Inferior parietal cortex (tissue), 1 donor: Measurements from ENCODE around the gene FKBP14.

Source experiments
- DNase-seq: peaks from one replicate; pipeline ENCODE4 v3.0.0-alpha.2; 2016; ENCODE audit errors: extremely low spot score

The FKBP14 gene

GRCh38 chr7:30032310-30033125, 6.0 kb upstream of the FKBP14 start:
- DNase-seq, result no peak

- no peak for DNase-seq
Measured at GRCh38 chr7:30029696-30030095, 3.2 kb upstream of the FKBP14 start.

GRCh38 chr7:30028749-30029635, 2.5 kb upstream of the FKBP14 start:
- peak; percentile 51 for DNase-seq

- DNase-seq, result peak; percentile 93
Measured at GRCh38 chr7:30028216-30028748, 1.8 kb upstream of the FKBP14 start, which contains the start of gene PLEKHA8. PLEKHA8 (plus strand) TSS chr7:30028412; CDS start chr7:30028763, 351 bp downstream.

GRCh38 chr7:30027740-30028215, 1.3 kb upstream of the FKBP14 start:
- no peak for DNase-seq

GRCh38 chr7:30027065-30027456, 559 bp upstream of the FKBP14 start:
- DNase-seq, result peak; percentile 73

- no peak for DNase-seq
Measured at GRCh38 chr7:30023524-30023923, 3.0 kb downstream of the FKBP14 start.

GRCh38 chr7:30022991-30023390, 3.5 kb downstream of the FKBP14 start:
- DNase-seq, result no peak

- no peak for DNase-seq
Measured at GRCh38 chr7:30020535-30020934, 6.0 kb downstream of the FKBP14 start.

GRCh38 chr7:30019960-30020359, 6.5 kb downstream of the FKBP14 start:
- DNase-seq, result no peak

GRCh38 chr7:30019387-30019786, 7.1 kb downstream of the FKBP14 start:
- DNase-seq, result no peak

GRCh38 chr7:30018451-30018850, 8.1 kb downstream of the FKBP14 start:
- no peak for DNase-seq

- DNase-seq, result no peak
Measured at GRCh38 chr7:30012757-30013156, 13.7 kb downstream of the FKBP14 start.

GRCh38 chr7:30010021-30010420, 16.5 kb downstream of the FKBP14 start:
- no peak for DNase-seq

GRCh38 chr7:30005464-30005863, 21.0 kb downstream of the FKBP14 start:
- DNase-seq, result no peak

- DNase-seq, result no peak
Measured at GRCh38 chr7:30003098-30003497, 23.4 kb downstream of the FKBP14 start.

GRCh38 chr7:30001998-30002397, 24.5 kb downstream of the FKBP14 start:
- no peak for DNase-seq

- DNase-seq, result no peak
Measured at GRCh38 chr7:29998489-29998888, 28.0 kb downstream of the FKBP14 start.

- DNase-seq, result no peak
Measured at GRCh38 chr7:29996321-29996720, 30.2 kb downstream of the FKBP14 start.

GRCh38 chr7:29995652-29996051, 30.9 kb downstream of the FKBP14 start:
- DNase-seq, result no peak

- no peak for DNase-seq
Measured at GRCh38 chr7:29993140-29993539, 33.4 kb downstream of the FKBP14 start.

- no peak for DNase-seq
Measured at GRCh38 chr7:29991937-29992336, 34.6 kb downstream of the FKBP14 start.
